Right atrium auricular region (tissue), 2 donors: Measurements from ENCODE around the gene AGA. TPM values are rescaled to one million over a fixed set of nuclear protein-coding genes. Genes with fewer than 3 reads are reported as not detected.

Source experiments
- DNase-seq: peaks from one replicate; pipeline ENCODE4 v3.0.0-alpha.2; 2019; ENCODE audit warnings: low spot score
- H3K27ac ChIP-seq, 2 donors: fragments of 200-600 bp; sonication (generic); 1 replicate in 1 of 2; 2 replicates in 1 of 2; pipeline ENCODE4 v1.5.1; 2016 to 2019
- H3K27me3 ChIP-seq, 2 donors: fragments of 200-600 bp; sonication (generic); one replicate each; pipeline versions ENCODE4 v1.5.1 to v1.6.0; 2017 to 2019
- H3K36me3 ChIP-seq: fragments of 200-600 bp; sonication (generic); one replicate; pipeline ENCODE4 v1.5.1; 2016
- H3K4me1 ChIP-seq, 2 donors: fragments of 200-600 bp; sonication (generic); one replicate each; pipeline versions ENCODE4 v1.5.1 to v1.6.0; 2017 to 2019
- H3K4me3 ChIP-seq, 2 donors: fragments of 200-600 bp; sonication (generic); 1 replicate in 1 of 2; 2 replicates in 1 of 2; pipeline ENCODE4 v1.5.1; 2017 to 2019; ENCODE audit warnings: mild to moderate bottlenecking in 1 of 2, moderate library complexity in 1 of 2
- H3K9me3 ChIP-seq, 2 donors: fragments of 200-600 bp; sonication (generic); one replicate each; pipeline ENCODE4 v1.5.1; 2019
- total RNA-seq, 2 donors: library from RNA; depleted of rRNA; stranded (reverse); fragments of >200 nt; gene quantifications; one replicate each; pipeline ENCODE4 v1.1.0, GENCODE V29; 2016
- TF ChIP-seq, protein P1 (sequence below), 2 donors: fragments of 200-600 bp; sonication (generic); IDR thresholded peaks; one replicate each; pipeline ENCODE4 v1.5.1; 2019; ENCODE audit warnings: antibody characterized with exemption in 2 of 2

Gene AGA
- total RNA-seq, 2 donors from 2014 or later = 5.4 to 14.5 TPM

DNA sequence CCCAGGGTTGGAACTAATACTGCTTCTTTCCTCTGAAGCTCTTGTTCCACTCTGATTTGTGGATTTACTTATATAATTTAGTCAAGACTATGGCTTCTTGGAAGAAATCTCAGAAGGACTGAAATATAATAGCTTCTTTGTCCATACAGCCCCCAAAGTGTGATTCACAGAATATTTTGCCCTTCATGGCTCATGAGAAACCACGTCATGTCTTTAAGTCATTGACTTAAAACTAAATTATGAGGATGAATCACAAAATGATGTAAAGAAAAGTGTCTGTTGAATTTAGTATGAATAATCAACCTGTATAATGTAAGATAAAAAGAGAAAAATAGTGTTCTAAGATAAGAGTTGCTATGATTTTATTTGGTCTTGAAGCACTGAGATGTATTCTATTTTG, 43.3 kb upstream of the AGA start:
- TF ChIP-seq, protein P1, sequence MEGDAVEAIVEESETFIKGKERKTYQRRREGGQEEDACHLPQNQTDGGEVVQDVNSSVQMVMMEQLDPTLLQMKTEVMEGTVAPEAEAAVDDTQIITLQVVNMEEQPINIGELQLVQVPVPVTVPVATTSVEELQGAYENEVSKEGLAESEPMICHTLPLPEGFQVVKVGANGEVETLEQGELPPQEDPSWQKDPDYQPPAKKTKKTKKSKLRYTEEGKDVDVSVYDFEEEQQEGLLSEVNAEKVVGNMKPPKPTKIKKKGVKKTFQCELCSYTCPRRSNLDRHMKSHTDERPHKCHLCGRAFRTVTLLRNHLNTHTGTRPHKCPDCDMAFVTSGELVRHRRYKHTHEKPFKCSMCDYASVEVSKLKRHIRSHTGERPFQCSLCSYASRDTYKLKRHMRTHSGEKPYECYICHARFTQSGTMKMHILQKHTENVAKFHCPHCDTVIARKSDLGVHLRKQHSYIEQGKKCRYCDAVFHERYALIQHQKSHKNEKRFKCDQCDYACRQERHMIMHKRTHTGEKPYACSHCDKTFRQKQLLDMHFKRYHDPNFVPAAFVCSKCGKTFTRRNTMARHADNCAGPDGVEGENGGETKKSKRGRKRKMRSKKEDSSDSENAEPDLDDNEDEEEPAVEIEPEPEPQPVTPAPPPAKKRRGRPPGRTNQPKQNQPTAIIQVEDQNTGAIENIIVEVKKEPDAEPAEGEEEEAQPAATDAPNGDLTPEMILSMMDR (IDR thresholded peaks at IDR 0.05) = no peak

GRCh38 chr4:177484613-177485021, 42.4 kb upstream of the AGA start:
- no peak overlapping the region for H3K27ac ChIP-seq
- TF ChIP-seq, protein P1 (IDR thresholded peaks at IDR 0.05) = no peak
- no peak overlapping the region for H3K4me3 ChIP-seq
- DNase-seq = no peak
- H3K9me3 ChIP-seq = no peaks in the 10 kb centered on the region
- no peaks in the 10 kb centered on the region for H3K27me3 ChIP-seq
- H3K4me1 ChIP-seq = no peaks in the 10 kb centered on the region
- no peaks in the 10 kb centered on the region for H3K36me3 ChIP-seq

More for the DNA sequence above, 43.3 kb upstream of the AGA start:
- DNase-seq = no peak
- Histone ChIP-seq H3K36me3 (no peaks in the 10 kb centered on the region), H3K9me3 (no peaks in the 10 kb centered on the region), H3K27ac (no peak overlapping the region), H3K4me3 (no peak overlapping the region), H3K4me1 (no peaks in the 10 kb centered on the region), H3K27me3 (no peaks in the 10 kb centered on the region)

DNA sequence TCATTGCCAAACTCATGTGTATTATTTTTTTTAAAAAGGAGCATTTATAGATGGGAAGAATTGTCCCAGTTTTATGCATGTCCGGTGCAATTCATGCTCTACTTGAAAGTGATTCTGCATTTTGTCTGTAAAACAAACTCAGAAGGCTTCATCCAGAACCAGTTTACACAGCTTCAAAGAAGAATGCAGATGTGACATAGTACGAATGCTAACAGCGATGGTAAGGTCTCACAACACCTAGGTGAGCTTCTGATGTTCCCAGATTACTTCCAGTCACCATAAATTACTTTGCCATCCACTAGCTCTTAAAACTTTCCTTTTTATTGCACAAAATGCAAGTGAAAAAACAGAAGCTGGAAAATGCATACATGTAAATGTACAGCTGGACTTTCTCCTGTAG, 41.5 kb upstream of the AGA start:
- Histone ChIP-seq H3K4me1 (no peaks in the 10 kb centered on the region), H3K27me3 (no peaks in the 10 kb centered on the region), H3K36me3 (no peaks in the 10 kb centered on the region), H3K4me3 (no peak overlapping the region), H3K9me3 (no peaks in the 10 kb centered on the region), H3K27ac (no peak overlapping the region)
- DNase-seq = no peak
- TF ChIP-seq, protein P1 (IDR thresholded peaks at IDR 0.05) = no peak

DNA sequence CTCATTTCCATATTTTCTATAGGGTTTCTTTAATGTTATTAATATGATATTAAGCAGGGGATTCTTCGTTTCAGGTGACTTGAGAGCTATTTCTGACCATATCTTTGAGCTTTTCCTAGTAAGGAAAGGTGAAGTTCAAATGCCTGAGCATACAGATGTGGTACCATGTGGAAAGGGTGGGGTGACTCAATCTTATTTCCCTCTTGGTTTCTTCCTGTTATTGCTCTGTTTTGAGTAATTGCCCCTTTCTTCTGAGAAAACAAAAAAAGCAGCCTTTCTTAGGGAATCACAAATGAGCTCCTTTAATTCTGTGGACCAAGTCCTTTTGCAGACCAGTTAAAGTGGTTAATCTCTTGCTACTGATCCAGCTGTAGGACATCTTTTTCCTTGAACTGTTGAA, 41.0 kb upstream of the AGA start:
- Histone ChIP-seq H3K4me3 (no peak overlapping the region), H3K27me3 (no peaks in the 10 kb centered on the region), H3K4me1 (no peaks in the 10 kb centered on the region), H3K36me3 (no peaks in the 10 kb centered on the region), H3K9me3 (no peaks in the 10 kb centered on the region), H3K27ac (no peak overlapping the region)
- TF ChIP-seq, protein P1 (IDR thresholded peaks at IDR 0.05) = no peak
- DNase-seq = no peak

DNA sequence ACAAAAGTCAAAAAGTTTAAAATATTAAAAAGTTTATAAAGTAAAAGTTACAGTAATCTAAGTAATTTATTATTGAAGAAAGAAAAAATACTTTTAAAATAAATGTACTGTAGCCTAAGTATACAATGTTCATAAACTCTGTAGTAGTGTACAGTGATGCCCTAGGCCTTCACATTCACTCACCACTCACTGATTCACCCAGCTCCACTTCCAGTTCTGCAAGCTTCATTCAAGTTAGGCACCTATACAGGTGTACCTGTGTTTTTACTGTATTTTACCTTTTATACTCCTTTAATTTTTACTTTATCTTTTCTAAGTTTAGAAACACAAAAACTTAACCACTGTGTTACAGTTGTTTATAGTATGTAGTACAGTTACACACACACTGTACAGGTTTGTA, 40.1 kb upstream of the AGA start:
- Histone ChIP-seq H3K4me3 (no peak overlapping the region), H3K9me3 (no peaks in the 10 kb centered on the region), H3K27me3 (no peaks in the 10 kb centered on the region), H3K4me1 (no peaks in the 10 kb centered on the region), H3K27ac (no peak overlapping the region), H3K36me3 (no peaks in the 10 kb centered on the region)
- TF ChIP-seq, protein P1 (IDR thresholded peaks at IDR 0.05) = no peak
- no peak for DNase-seq

- Histone ChIP-seq H3K4me3 (no peak overlapping the region), H3K4me1 (no peaks in the 10 kb centered on the region), H3K36me3 (no peaks in the 10 kb centered on the region), H3K9me3 (no peaks in the 10 kb centered on the region), H3K27me3 (no peaks in the 10 kb centered on the region), H3K27ac (no peak overlapping the region)
- DNase-seq = no peak
- TF ChIP-seq, protein P1 (IDR thresholded peaks at IDR 0.05) = no peak
Measured at GRCh38 chr4:177480795-177481194, 38.6 kb upstream of the AGA start.
